PFSK-1 (cell line): ENCODE data around the gene ZNF346.

Experiments used
- FOXP2 ChIP-seq: optimal IDR thresholded peaks from 2 replicates; pipeline ENCODE3; 2011; ENCODE audit warnings: borderline replicate concordance, control low read depth, inconsistent platforms; ENCODE audit not compliant: insufficient read depth; ENCODE audit errors: extremely low read length, extremely low read depth
- POLR2AphosphoS5 ChIP-seq: IDR thresholded peaks from 2 replicates; pipeline ENCODE4 v1.6.1; 2012; ENCODE audit warnings: low read depth, mild to moderate bottlenecking, control low read depth, low read length, moderate library complexity
- TAF1 ChIP-seq: IDR thresholded peaks from 2 replicates; pipeline ENCODE4 v1.6.1; 2012; ENCODE audit warnings: low read length, control low read depth, borderline replicate concordance; ENCODE audit not compliant: insufficient read depth
- TF ChIP-seq, protein P1 (sequence below), 2 experiments: IDR thresholded peaks; 2 replicates each; pipeline versions ENCODE4 v1.6.1 to v1.8.0; 2011 to 2012; ENCODE audit warnings: low read depth in 2 of 2, low read length in 2 of 2, control low read depth in 1 of 2, inconsistent platforms in 1 of 2, mild to moderate bottlenecking in 1 of 2, moderate library complexity in 1 of 2; ENCODE audit not compliant: insufficient read depth in 1 of 2

DNA sequence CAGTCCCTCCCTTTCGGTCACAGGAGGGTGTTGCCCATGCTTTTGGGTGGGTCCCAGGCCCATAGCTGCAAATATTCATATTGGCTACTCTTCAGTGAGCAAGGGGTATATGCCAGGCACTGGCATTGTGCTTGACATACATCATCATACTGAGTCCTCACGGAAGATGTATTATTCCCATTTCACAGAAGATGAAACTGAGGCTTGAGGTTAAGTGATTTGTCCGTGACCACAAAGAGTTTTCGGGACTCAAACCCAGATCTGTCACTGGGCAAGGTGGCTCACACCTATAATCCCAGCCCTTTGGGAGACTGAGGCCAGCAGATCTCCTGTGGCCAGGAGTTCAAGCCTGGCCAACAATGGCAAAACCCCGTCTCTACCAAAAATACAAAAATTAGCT, 57.8 kb downstream of the ZNF346 start:
- TF ChIP-seq, protein P1, sequence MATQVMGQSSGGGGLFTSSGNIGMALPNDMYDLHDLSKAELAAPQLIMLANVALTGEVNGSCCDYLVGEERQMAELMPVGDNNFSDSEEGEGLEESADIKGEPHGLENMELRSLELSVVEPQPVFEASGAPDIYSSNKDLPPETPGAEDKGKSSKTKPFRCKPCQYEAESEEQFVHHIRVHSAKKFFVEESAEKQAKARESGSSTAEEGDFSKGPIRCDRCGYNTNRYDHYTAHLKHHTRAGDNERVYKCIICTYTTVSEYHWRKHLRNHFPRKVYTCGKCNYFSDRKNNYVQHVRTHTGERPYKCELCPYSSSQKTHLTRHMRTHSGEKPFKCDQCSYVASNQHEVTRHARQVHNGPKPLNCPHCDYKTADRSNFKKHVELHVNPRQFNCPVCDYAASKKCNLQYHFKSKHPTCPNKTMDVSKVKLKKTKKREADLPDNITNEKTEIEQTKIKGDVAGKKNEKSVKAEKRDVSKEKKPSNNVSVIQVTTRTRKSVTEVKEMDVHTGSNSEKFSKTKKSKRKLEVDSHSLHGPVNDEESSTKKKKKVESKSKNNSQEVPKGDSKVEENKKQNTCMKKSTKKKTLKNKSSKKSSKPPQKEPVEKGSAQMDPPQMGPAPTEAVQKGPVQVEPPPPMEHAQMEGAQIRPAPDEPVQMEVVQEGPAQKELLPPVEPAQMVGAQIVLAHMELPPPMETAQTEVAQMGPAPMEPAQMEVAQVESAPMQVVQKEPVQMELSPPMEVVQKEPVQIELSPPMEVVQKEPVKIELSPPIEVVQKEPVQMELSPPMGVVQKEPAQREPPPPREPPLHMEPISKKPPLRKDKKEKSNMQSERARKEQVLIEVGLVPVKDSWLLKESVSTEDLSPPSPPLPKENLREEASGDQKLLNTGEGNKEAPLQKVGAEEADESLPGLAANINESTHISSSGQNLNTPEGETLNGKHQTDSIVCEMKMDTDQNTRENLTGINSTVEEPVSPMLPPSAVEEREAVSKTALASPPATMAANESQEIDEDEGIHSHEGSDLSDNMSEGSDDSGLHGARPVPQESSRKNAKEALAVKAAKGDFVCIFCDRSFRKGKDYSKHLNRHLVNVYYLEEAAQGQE (IDR thresholded peaks at IDR 0.05; ENCODE audit: insufficient read depth in 1 of 2, low read depth in 2 of 2, low read length in 2 of 2) = no peak
- TF ChIP-seq POLR2AphosphoS5 (no peak), TAF1 (no peak), FOXP2 (no peak)
